WI38 (cell line): ENCODE measurements around the gene FBXO45.
"Not testable (repeated sequence)": the region's sequence is repeated elsewhere in the genome, so short reads cannot be mapped to it uniquely, and the experiment has no call there.

Source experiments
- H3K4me3 ChIP-seq: 2 replicates; pipeline ENCODE4 v1.5.1; 2011; ENCODE audit warnings: low read depth, mild to moderate bottlenecking, control low read depth, low read length
- TF ChIP-seq, protein P1 (sequence below): IDR thresholded peaks from 2 replicates; pipeline ENCODE4 v1.5.1; 2012; ENCODE audit warnings: low read depth, mild to moderate bottlenecking, control low read depth, low read length

Gene FBXO45

DNA sequence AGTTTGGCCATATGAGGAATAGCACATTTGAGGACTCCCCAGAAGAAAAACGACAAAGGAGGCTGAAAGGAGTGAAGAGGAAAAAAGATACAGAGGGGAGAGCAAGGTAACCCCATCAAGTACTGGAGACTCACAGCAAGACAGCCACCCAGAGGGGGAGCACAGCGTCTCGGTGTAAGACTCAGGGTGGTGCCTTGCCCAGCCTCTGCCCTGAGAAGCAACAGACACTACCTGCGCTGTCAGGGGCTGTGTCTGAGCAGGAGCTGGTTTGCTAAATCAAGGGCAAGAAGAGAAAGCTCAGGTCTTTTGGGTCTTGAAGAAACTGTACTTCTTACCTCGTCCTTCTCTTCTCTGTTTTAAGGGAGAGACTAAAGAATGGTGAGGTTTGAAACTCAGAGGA lies 27.9 kb downstream of the FBXO45 start:
- no peak overlapping the region for H3K4me3 ChIP-seq
- TF ChIP-seq, protein P1, sequence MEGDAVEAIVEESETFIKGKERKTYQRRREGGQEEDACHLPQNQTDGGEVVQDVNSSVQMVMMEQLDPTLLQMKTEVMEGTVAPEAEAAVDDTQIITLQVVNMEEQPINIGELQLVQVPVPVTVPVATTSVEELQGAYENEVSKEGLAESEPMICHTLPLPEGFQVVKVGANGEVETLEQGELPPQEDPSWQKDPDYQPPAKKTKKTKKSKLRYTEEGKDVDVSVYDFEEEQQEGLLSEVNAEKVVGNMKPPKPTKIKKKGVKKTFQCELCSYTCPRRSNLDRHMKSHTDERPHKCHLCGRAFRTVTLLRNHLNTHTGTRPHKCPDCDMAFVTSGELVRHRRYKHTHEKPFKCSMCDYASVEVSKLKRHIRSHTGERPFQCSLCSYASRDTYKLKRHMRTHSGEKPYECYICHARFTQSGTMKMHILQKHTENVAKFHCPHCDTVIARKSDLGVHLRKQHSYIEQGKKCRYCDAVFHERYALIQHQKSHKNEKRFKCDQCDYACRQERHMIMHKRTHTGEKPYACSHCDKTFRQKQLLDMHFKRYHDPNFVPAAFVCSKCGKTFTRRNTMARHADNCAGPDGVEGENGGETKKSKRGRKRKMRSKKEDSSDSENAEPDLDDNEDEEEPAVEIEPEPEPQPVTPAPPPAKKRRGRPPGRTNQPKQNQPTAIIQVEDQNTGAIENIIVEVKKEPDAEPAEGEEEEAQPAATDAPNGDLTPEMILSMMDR, result no peak

DNA sequence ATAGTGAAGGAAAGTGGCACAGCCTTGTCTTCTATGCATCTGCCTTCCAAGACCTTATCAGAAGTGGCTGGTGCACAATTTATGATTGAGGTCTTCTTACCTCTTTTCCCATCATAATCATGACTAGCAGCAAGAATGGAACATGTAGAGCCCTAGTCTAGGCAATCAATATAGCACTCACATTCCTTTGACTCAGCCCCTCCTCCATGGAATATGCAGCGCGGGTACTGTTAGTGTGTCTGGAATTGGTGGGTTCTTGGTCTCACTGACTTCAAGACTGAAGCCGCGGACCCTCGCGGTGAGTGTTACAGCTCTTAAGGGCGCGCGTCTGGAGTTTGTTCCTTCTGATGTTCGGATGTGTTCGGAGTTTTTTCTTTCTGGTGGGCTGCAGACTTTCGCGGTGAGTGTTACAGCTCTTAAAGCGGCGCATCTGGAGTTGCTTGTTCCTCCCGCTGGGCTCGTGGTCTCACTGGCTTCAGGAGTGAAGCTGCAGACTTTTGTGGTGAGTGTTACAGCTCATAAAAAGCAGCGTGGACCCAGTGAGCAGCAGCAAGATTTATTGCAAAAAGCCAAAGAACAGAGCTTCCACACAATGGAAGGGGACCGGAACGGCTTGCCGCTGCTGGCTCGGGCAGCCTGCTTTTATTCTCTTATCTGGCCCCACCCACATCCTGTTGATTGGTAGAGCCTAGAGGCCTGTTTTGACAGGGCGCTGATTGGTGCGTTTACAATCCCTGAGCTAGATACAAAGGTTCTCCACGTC lies 29.7 kb downstream of the FBXO45 start:
- H3K4me3 ChIP-seq, result not testable (repeated sequence)

DNA sequence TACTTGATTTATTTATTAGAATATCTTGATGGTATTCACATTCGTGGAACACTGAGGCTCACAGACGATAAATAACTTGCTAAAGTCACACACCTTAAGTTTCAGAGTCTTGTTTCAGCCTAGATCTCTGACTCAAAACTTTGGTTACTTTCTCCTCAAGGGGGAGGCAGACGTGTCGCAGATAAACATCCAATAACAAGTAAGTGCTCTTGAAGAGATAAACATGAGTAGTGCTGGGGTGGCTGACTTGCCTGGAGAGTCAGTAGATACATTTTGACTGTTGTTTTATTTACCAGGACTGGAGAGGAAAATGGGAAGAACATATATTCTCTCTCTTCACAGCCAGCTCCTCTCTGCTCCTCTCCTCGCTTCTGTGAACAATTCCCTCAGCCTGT lies 31.3 kb downstream of the FBXO45 start:
- TF ChIP-seq, protein P1, result no peak
- no peak overlapping the region for H3K4me3 ChIP-seq

DNA sequence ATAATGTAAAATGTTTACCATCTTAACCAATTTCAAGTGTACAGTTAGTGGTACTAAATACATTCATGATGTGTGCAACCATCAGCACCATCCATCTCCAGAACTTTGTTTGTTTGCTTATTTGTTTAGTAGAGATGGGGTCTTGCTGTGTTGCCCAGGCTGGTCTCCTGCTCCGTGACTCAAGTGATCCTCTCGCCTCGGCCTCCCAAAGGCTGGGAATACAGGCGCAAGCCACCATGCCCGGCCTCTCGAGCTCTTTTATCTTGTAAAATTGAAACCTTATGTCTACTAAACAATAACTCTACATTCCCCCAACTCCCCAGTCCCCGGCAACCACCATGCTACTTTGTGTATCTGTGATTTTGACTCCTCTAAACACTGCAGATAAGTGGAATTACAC lies 31.9 kb downstream of the FBXO45 start:
- TF ChIP-seq, protein P1, result no peak
- no peak overlapping the region for H3K4me3 ChIP-seq

DNA sequence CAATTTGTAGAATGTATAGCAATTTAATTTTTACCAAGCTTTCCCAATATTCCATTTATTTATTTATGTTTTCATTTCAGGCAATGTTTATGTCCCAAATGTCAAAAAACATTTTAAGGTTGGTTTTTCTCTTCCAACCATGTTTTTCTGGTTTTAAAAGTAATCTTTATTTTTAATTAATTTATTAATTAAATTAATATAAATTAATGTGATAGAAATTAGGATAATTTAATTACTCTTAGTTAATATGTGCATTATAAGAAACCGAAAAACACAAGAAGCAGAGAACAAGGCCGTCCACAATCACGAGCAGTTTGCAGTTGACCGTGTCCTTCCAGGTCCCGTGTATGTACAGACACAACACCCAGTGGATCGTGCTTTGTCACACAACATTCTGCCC lies 34.2 kb downstream of the FBXO45 start:
- TF ChIP-seq, protein P1, result no peak

DNA sequence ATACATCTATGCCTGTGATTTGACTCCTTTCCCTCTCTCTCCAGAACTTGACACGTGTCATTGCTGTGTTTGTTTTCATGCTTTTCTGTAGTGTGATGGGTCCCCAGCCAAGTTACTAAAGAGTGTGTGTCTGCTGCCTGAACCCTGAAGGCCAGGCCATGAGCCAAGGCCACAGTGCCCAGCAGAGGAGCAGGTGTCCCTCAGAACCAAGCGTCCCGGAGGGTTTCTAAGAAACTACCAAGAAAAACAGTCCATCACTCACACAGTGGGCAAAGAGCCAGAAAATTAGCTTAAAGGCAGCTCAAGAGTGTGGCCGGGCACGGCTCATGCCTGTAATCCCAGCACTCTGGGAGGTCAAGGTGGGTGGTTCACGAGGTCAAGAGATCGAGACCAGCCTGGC lies 35.2 kb downstream of the FBXO45 start:
- no peak overlapping the region for H3K4me3 ChIP-seq
- TF ChIP-seq, protein P1, result no peak

More for the DNA sequence above, 34.2 kb downstream of the FBXO45 start:
- no peak overlapping the region for H3K4me3 ChIP-seq

DNA sequence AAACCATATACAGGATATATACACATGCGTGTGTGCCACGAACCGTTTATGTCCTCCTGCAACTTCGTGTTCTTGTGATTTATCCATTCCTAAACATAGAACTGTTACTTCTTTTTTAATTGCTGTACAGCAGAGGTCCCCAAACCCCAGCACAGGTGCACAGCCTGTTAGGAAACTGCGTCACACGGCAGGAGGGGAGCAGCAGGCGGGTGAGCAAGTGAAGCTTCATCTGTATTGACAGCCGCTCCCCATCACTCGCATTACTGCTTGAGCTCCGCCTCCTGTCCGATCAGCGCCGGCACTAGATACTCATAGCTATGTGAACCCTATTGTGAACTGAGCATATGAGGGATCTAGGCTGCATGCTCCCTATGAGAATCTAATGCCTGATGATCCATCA lies 36.1 kb downstream of the FBXO45 start:
- TF ChIP-seq, protein P1, result no peak
- no peak overlapping the region for H3K4me3 ChIP-seq

DNA sequence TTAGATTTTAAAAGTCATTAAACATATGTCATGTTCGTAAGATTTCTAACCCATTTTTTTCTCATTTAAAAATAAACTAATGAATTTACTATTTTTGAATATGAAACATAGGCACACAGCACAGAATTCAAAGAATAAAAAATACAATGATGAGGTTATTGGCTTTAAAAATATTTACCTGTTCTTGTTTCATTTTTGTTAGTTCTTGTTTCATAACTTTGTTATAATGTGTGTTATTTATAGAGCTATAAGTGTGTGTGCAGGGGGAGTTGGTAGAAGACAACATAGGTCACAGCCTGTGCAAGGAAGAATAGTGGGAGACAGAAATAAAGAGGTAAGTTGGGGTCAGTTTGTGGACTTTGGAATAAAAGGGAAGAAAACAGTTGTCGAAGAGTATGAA lies 40.2 kb downstream of the FBXO45 start:
- no peak overlapping the region for H3K4me3 ChIP-seq
- TF ChIP-seq, protein P1, result no peak
